Left kidney (tissue), 8 donors: Measurements from ENCODE around the gene FGF3. TPM values are rescaled to one million over a fixed set of nuclear protein-coding genes. Genes with fewer than 3 reads are reported as not detected.

ENCODE experiments used
- DNase-seq: peaks from one replicate; pipeline ENCODE4 v3.0.0-alpha.2; 2013
- long read RNA-seq, 8 donors: transcript quantifications; one replicate each; lab custom pipeline, GENCODE V29; 2026
- polyA plus RNA-seq: library from polyadenylated mRNA; unstranded; fragments of 120-200 nt; gene quantifications from one replicate; pipeline ENCODE4 v1.2.1, GENCODE V29; 2013; ENCODE audit not compliant: insufficient read length

Gene FGF3
- polyA plus RNA-seq = not detected
- long read RNA-seq, donor 1 = 0 reads
- long read RNA-seq, donor 2 = 0 reads
- long read RNA-seq, donor 3 = 0 reads
- long read RNA-seq, donor 4 = 0 reads
- long read RNA-seq, donor 5 = 0 reads
- long read RNA-seq, donor 6 = 0 reads
- long read RNA-seq, donor 7 = 0 reads
- long read RNA-seq, donor 8 = 0 reads

- DNase-seq = no peak
These were observed at the start of gene FGF3 for GRCh38 chr11:69818603-69819441. TSS of gene FGF3 (minus strand) at chr11:69819416. CDS start at chr11:69818933, 483 bp downstream.

- DNase-seq = no peak
These were observed 49.7 kb upstream of the FGF3 start for GRCh38 chr11:69868871-69869270.

DNA sequence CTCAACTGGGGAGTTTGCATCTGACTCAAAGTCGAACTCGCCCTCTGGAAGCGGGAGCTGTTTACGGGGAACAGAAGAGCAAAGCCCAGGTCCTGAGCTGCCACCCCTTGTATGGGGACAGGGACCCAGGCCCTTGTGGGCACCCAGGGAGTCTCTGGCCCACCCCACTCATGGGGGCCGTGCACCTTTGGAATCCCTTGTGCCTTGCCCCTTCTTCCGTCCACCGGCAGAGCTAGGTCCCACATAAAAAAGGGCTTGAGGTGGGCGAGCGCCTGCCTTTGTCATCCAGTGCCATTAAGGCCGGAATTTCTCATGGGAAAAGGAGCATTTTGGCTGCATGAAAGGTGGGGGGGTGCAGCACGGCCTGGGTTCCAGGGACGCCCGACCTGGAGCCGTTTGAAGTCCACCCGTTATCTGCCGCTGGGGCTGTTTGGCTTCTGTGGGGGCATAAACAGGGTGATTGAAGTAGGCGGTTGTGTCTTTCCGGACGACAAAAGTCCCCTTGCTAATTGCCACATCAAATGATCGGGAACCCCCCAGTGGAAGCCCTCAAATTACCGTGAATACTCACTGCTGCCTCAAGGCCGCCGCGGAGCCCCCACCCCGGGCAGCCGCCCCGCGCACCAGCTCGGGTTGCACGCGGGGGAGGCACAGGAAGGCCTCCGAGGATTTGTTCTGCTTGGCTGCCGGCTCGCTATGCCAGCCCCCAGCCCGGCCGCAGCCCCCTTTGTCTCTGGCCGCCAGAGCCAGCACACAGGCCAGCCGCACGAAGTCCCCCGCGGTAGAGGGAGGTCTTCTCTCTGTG, 49.0 kb upstream of the FGF3 start:
- DNase-seq = peak; percentile 83

DNA sequence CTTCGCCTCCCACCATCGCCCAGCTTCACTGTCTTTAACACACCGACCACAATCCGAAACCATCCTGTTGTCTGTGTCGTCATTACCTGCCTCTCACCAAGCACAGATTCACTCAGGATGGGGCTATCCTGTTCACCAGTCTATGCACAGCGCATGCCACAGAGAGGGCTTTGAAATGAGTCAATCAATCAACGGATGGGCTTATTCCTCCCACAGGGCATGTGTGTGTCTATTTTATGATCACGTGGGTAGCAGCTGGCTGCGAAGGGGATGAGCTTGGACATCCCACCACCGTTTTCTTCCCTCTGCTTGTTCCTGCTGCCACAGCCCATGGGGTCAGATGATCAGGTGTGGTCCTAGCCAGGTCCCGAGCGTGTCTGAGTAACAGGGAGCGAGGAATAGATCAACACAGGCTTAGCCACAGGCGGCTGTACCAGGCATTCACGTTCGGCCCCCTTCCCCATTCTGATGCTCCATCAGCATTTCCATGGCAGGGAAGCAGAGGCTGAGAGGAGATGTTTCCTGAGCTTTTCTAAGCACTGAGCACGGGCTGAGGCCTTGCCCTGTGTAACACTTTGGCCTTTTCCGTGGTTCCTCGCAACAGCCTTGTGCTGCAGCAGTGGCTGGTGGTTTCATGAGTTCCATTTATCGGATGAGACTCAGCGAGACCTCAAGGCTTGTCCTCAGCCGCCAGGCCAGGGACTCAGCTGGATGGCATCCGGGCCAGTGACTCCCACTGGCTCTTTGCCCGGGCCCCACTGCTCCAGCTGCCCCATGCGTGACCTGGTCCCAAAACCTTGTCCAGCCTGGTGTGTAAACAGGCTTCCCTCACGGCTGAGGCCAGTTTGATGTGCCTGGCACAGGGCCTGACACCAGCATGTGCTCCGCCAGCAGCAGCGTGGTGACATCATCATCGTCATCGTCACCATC, 48.1 kb upstream of the FGF3 start:
- DNase-seq = no peak

DNA sequence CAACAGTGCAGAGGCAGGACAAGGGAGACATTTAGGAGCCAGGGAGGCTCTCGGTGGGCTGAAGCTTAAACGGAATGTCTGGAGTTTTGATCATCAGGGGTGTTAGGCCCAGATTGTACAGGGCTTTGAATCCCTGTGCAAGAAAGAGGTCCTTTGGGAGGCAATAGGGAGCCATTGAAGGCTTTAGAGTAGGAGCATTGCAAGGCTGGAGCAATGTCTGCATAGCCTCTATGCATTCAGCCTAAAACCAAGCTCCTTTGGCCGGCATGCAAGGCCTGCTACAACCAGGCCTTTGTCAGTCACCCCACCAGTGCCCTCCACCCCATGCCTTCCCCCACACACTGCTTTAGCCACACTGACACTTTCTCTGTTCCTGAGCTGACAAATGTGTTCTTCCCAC, 47.4 kb upstream of the FGF3 start:
- no peak for DNase-seq

- DNase-seq = no peak
These were observed 46.5 kb upstream of the FGF3 start for GRCh38 chr11:69865707-69866106.

DNA sequence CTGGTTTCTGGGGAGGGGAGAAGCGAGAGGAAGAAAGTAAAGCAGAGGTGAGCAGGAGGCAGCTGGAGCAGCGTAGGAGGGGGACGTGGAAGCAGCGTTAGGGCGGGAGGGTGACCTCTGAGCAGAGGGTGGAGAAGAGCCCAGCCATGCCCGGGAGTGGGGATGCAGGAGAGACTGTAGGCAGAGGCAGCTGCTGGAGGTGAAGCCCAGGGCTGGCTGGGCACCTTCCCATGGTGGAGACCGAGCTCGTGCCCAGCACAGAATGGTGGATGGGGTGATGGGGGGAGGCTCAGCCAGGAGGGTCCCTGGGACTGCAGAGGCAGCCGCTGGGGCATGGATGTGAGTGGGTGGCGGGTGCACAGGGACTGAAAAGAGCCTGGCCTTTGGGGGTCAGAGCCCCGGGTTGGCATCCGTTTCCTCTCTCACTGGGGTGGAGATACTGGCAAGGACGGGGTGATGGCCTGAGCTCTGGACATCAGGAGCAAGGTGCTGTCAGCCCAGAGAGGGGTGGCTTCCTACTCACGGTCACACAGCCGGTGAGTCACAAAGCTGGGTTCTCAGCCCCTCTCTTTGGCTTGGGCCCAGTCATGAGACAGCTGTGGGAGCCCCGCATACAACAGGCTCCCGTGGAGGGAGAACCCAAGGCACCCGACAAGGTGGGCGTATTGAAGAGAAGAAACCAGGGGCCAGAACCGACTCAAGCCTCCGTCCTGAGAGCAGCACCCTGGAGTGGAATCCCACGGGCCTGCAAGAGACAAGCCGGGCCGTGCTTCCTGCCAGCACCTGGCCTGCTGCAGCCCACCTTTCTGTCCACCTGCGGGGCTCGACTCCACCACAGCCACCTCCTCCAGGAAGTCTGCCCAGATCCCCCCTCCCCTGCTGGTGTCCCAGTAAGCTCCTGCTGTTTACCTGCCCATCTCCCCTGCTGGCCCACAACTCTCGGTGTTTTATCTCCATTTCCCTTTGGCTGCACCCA, 45.8 kb upstream of the FGF3 start:
- DNase-seq = no peak

- DNase-seq = no peak
These were observed 44.5 kb upstream of the FGF3 start for GRCh38 chr11:69863544-69864200.

- no peak for DNase-seq
These were observed 43.8 kb upstream of the FGF3 start for GRCh38 chr11:69862797-69863543.

GRCh38 chr11:69862331-69862771, 43.1 kb upstream of the FGF3 start:
- no peak for DNase-seq

- DNase-seq = no peak
These were observed 42.7 kb upstream of the FGF3 start for GRCh38 chr11:69861901-69862300.

DNA sequence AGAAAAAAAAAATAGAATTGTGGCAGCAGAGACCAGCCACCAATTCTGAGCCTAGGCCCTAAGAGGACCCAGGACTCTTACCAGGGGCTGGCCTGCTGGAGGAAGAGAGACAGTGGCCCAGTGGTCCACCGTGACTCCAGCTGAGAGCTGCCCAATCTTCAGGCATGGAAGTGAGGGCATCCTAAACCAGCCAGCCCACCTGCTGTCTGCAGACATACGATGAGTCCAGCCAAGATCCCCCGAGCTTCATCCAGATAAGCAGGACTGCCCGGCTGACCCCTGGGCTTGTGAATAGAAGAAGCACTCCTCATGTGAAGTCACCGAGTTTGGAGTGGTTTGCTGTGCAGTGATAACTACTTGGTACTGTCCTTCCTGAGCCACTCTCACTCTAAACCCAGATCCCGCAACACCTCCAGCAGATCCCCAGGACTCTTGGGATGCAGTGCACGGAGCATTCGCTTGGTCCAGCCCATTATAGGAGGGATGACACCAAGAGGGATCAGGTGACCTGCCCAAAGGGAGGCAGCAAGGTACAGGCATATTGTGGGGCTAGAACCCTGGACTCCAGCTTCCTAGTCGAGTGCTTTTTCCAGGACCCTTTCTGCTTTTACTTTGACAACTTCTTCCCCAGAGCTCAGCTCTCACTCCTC, 41.7 kb upstream of the FGF3 start:
- DNase-seq = no peak

- DNase-seq = no peak
These were observed 41.0 kb upstream of the FGF3 start for GRCh38 chr11:69860244-69860643.

GRCh38 chr11:69859275-69859934, 40.2 kb upstream of the FGF3 start:
- no peak for DNase-seq

- no peak for DNase-seq
These were observed 36.2 kb upstream of the FGF3 start for GRCh38 chr11:69855421-69855820.

- no peak for DNase-seq
These were observed 35.5 kb upstream of the FGF3 start for GRCh38 chr11:69854713-69855112.

DNA sequence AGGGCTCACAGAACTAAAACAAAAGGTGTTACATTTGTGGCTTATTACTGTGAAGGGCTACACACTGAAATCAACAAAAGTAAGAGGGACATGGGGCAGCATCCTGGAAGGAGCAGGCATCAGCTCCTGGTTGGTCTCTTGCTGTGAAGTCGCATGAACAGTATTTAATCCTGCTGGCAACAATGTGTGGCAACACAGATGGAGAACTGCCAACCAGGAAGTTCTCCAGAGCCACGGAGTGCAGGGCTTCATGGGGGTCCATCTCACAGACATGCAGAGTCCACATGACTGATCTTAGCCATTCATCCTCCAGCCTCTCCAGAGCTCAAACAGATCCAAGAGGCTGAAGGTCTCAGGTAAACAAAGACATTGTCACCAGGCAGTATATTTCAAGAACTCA, 32.8 kb upstream of the FGF3 start:
- no peak for DNase-seq

DNA sequence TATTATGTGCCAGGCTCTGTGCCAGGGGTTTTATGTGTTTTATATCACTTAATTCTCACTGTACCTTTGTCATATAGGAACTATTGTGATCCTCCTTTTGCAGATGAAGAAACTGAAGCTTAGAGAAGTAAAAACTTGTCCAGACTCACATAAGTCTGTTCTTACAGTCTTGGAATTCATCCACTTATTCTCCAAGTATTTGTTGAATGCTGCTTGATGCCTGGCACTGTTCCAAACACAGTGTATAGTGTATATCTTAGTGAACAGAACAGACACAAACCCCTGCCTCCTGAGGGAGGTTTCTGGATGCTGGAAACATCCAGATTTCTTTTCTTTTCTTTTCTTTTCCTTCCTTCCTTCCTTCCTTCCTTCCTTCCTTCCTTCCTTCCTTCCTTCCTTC, 29.0 kb upstream of the FGF3 start:
- peak; percentile 61 for DNase-seq
